ENCODE measurements around the gene INTS11. TPM values are rescaled to one million over a fixed set of nuclear protein-coding genes. Genes with fewer than 3 reads are reported as not detected.

INTS11 gene
- total and polyA plus RNA-seq, 7 experiments from 2014 or later = 62.8 to 187 (median 134) TPM

- no peaks in the 10 kb centered on the region for H3K9me3 Mint-ChIP-seq
Measured at GRCh38 chr1:1294250-1294890, 30.1 kb downstream of the INTS11 start.

GRCh38 chr1:1293263-1294249, 30.9 kb downstream of the INTS11 start:
- Mint-ChIP-seq H3K36me3 (peaks cover 0 to 2% (median 0%) of the 10 kb centered on the region in 5 donors), H3K27ac (no peak overlapping the region), H3K9me3 (no peaks in the 10 kb centered on the region), H3K4me3 (no peak overlapping the region), H3K27me3 (no peaks in the 10 kb centered on the region), H3K4me1 (peaks cover 0 to 4% (median 0%) of the 10 kb centered on the region in 7 donors)
- H3K36me3 ChIP-seq (ENCODE audit: control insufficient read depth in 2 of 3, insufficient read depth in 3 of 3, low read length in 3 of 3) = peaks cover 0 to 11% (median 0%) of the 10 kb centered on the region in 3 experiments
- no peaks in the 10 kb centered on the region for H3K27me3 ChIP-seq (ENCODE audit: control insufficient read depth in 2 of 2, insufficient read depth in 2 of 2, low read length in 2 of 2)
- CTCF ChIA-PET = no interaction called here
- DNase-seq = no peak
- ATAC-seq = no peak
- no peak overlapping the region for H3K4me3 ChIP-seq (ENCODE audit: low read length)
- POLR2A ChIA-PET = no interaction called here
- no peak overlapping the region for H3K27ac ChIP-seq (ENCODE audit: low read depth, low read length)
- H3K9me3 ChIP-seq (ENCODE audit: control insufficient read depth in 2 of 3, low read length in 3 of 3) = no peaks in the 10 kb centered on the region
- H3K4me1 ChIP-seq (ENCODE audit: control insufficient read depth in 2 of 2, insufficient read depth in 2 of 2, low read length in 2 of 2) = no peaks in the 10 kb centered on the region
- intact Hi-C loops (cut with micrococcal nuclease) = loop anchor here (2.0 to 5.0 kb wide), 2 partner anchors 309 to 311 kb away; partner anchors contain the start of gene PERM1 (in 1 of the 2)

More at GRCh38 chr1:1294250-1294890, 30.1 kb downstream of the INTS11 start:
- peaks cover 0 to 2% (median 0%) of the 10 kb centered on the region in 5 donors for H3K36me3 Mint-ChIP-seq
- peaks cover 0 to 4% (median 0%) of the 10 kb centered on the region in 7 donors for H3K4me1 Mint-ChIP-seq
- Histone ChIP-seq H3K9me3 (ENCODE audit: control insufficient read depth in 2 of 3, low read length in 3 of 3) (no peaks in the 10 kb centered on the region), H3K27ac (ENCODE audit: low read depth, low read length) (no peak overlapping the region), H3K27me3 (ENCODE audit: control insufficient read depth in 2 of 2, insufficient read depth in 2 of 2, low read length in 2 of 2) (no peaks in the 10 kb centered on the region), H3K4me1 (ENCODE audit: control insufficient read depth in 2 of 2, insufficient read depth in 2 of 2, low read length in 2 of 2) (no peaks in the 10 kb centered on the region), H3K4me3 (ENCODE audit: low read length) (no peak overlapping the region), H3K36me3 (ENCODE audit: control insufficient read depth in 2 of 3, insufficient read depth in 3 of 3, low read length in 3 of 3) (peaks cover 0 to 11% (median 0%) of the 10 kb centered on the region in 3 experiments)
- intact Hi-C loops (cut with micrococcal nuclease) = loop anchor here in 1 of 2 donors (5.0 kb wide), 1 partner anchor 312 kb away; the partner anchor contains the start of gene PERM1
- CTCF ChIA-PET = interaction anchor here (0.6 to 0.9 kb wide), 2 partner anchors 75 to 172 kb away, joined by 3 to 5 read pairs; no protein-coding TSS in a partner anchor
- no peak for ATAC-seq
- no peak for DNase-seq
- H3K4me3 Mint-ChIP-seq = no peak overlapping the region
- no peaks in the 10 kb centered on the region for H3K27me3 Mint-ChIP-seq
- no peak overlapping the region for H3K27ac Mint-ChIP-seq
- POLR2A ChIA-PET = no interaction called here

- DNase-seq = no peak
- intact Hi-C loops (cut with micrococcal nuclease) = loop anchor here (2.0 to 5.0 kb wide), 2 partner anchors 308 to 311 kb away; partner anchors contain the start of gene PERM1 (in 1 of the 2)
- Mint-ChIP-seq H3K27me3 (no peaks in the 10 kb centered on the region), H3K9me3 (no peaks in the 10 kb centered on the region), H3K36me3 (peaks cover 0 to 2% (median 0%) of the 10 kb centered on the region in 5 donors), H3K4me1 (peaks cover 0 to 4% (median 0%) of the 10 kb centered on the region in 7 donors), H3K4me3 (no peak overlapping the region), H3K27ac (no peak overlapping the region)
- Histone ChIP-seq H3K27me3 (ENCODE audit: control insufficient read depth in 2 of 2, insufficient read depth in 2 of 2, low read length in 2 of 2) (no peaks in the 10 kb centered on the region), H3K9me3 (ENCODE audit: control insufficient read depth in 2 of 3, low read length in 3 of 3) (no peaks in the 10 kb centered on the region), H3K27ac (ENCODE audit: low read depth, low read length) (no peak overlapping the region), H3K36me3 (ENCODE audit: control insufficient read depth in 2 of 3, insufficient read depth in 3 of 3, low read length in 3 of 3) (peaks cover 0 to 8% (median 0%) of the 10 kb centered on the region in 3 experiments), H3K4me3 (ENCODE audit: low read length) (no peak overlapping the region), H3K4me1 (ENCODE audit: control insufficient read depth in 2 of 2, insufficient read depth in 2 of 2, low read length in 2 of 2) (no peaks in the 10 kb centered on the region)
- ATAC-seq = no peak
- ChIA-PET CTCF (no interaction called here), POLR2A (interaction anchor here (1.3 kb wide), 1 partner anchor 10 kb away, joined by 3 read pairs; no protein-coding TSS in a partner anchor)
Measured at GRCh38 chr1:1292851-1293250, 31.6 kb downstream of the INTS11 start.

- intact Hi-C loops (cut with micrococcal nuclease) = loop anchor here (2.0 to 5.0 kb wide), 2 partner anchors 308 to 310 kb away; partner anchors contain the start of gene PERM1 (in 1 of the 2)
- no peak for DNase-seq
- Mint-ChIP-seq H3K9me3 (no peaks in the 10 kb centered on the region), H3K36me3 (peaks cover 0 to 2% (median 0%) of the 10 kb centered on the region in 5 donors), H3K4me1 (peaks cover 0 to 4% (median 0%) of the 10 kb centered on the region in 7 donors), H3K27ac (no peak overlapping the region), H3K4me3 (no peak overlapping the region), H3K27me3 (no peaks in the 10 kb centered on the region)
- Histone ChIP-seq H3K27me3 (ENCODE audit: control insufficient read depth in 2 of 2, insufficient read depth in 2 of 2, low read length in 2 of 2) (no peaks in the 10 kb centered on the region), H3K4me3 (ENCODE audit: low read length) (no peak overlapping the region), H3K4me1 (ENCODE audit: control insufficient read depth in 2 of 2, insufficient read depth in 2 of 2, low read length in 2 of 2) (no peaks in the 10 kb centered on the region), H3K36me3 (ENCODE audit: control insufficient read depth in 2 of 3, insufficient read depth in 3 of 3, low read length in 3 of 3) (peaks cover 0 to 7% (median 0%) of the 10 kb centered on the region in 3 experiments), H3K27ac (ENCODE audit: low read depth, low read length) (no peak overlapping the region), H3K9me3 (ENCODE audit: control insufficient read depth in 2 of 3, low read length in 3 of 3) (no peaks in the 10 kb centered on the region)
- ChIA-PET CTCF (interaction anchor here (1.0 to 2.8 kb wide), 4 partner anchors 168 to 308 kb away, joined by 3 to 29 read pairs (median 5); no protein-coding TSS in a partner anchor), POLR2A (interaction anchor here (0.9 to 1.3 kb wide), 2 partner anchors 11 to 170 kb away, joined by 3 to 6 read pairs; no protein-coding TSS in a partner anchor)
- no peak for ATAC-seq
Measured at GRCh38 chr1:1292442-1292779, 32.0 kb downstream of the INTS11 start.

DNA sequence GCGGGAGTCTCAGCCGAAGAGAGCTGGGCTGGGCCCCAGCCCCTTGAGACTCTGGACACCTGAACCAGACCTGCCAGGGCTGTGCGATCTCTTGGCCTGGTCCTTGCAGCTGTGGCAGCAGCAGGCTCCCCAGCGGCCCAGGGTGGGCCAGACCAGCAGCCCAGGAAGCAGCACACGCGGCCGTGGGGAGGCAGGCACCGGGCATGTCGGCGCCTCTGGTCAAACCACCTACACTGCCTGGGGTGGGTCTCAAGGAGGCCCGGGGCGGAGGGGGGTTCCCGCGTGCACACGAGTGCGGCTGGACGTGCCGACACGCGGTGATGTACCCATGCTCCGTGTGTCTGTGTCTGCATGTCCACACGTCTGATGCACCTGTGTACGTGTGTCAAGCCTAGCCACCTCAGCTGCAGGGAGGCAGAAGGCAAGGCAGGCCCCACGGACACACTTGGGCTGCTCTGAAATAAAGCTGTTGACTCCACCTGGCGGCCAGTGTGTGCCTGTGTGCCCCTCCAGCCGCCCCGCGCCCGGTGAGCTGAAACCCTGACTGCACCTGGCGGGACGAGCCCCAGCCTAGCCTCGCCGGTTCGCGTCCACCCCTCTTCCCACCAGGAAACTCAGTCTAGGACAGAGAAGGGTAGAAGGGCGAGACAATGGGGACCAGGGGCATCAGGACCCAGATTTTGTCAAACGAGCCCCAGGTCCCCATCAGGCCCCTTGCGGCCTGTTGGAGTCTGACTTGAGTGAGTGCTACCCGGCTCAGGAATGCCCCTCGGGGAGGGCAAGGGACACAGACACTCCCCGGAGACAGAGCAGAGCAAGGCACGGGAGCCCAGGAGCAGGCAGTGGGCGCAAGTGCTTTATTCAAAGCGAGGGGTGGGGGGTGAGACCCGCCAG, 32.7 kb downstream of the INTS11 start:
- intact Hi-C loops (cut with micrococcal nuclease) = loop anchor here (2.0 to 5.0 kb wide), 4 partner anchors 169 to 309 kb away; partner anchors contain the start of gene PERM1 (in 1 of the 2)
- peak overlapping the region in 1 of 9 donors; percentile 14 for H3K27ac Mint-ChIP-seq
- H3K36me3 Mint-ChIP-seq = peaks cover 0 to 2% (median 0%) of the 10 kb centered on the region in 5 donors
- no peaks in the 10 kb centered on the region for H3K27me3 Mint-ChIP-seq
- H3K4me1 Mint-ChIP-seq = peaks cover 0 to 4% (median 0%) of the 10 kb centered on the region in 7 donors
- DNase-seq (peak; percentile 51 to 71 (median 58)), ATAC-seq (peak; percentile 76)
- no peak overlapping the region for H3K4me3 Mint-ChIP-seq
- Histone ChIP-seq H3K9me3 (ENCODE audit: control insufficient read depth in 2 of 3, low read length in 3 of 3) (no peaks in the 10 kb centered on the region), H3K27ac (ENCODE audit: low read depth, low read length) (no peak overlapping the region), H3K36me3 (ENCODE audit: control insufficient read depth in 2 of 3, insufficient read depth in 3 of 3, low read length in 3 of 3) (peaks cover 0 to 7% (median 0%) of the 10 kb centered on the region in 3 experiments), H3K27me3 (ENCODE audit: control insufficient read depth in 2 of 2, insufficient read depth in 2 of 2, low read length in 2 of 2) (no peaks in the 10 kb centered on the region), H3K4me1 (ENCODE audit: control insufficient read depth in 2 of 2, insufficient read depth in 2 of 2, low read length in 2 of 2) (no peaks in the 10 kb centered on the region), H3K4me3 (ENCODE audit: low read length) (no peak overlapping the region)
- no peaks in the 10 kb centered on the region for H3K9me3 Mint-ChIP-seq
- ChIA-PET CTCF (interaction anchor here (0.9 to 2.8 kb wide), 6 partner anchors 8 to 307 kb away, joined by 3 to 29 read pairs (median 4); no protein-coding TSS in a partner anchor), POLR2A (interaction anchor here (0.9 to 1.3 kb wide), 2 partner anchors 11 to 169 kb away, joined by 3 to 6 read pairs; no protein-coding TSS in a partner anchor)

Data from naive thymus-derived CD4-positive, alpha-beta T cell (primary cell).